B cell (primary cell): ENCODE results near the gene MAP4K4. TPM values are rescaled to one million over a fixed set of nuclear protein-coding genes. Genes with fewer than 3 reads are reported as not detected.

Experiments
- ATAC-seq: fragments of 200-7000 bp; cut with Tn5 transposase; one replicate; pipeline ENCODE4 v1.10.0; 2021; ENCODE audit warnings: low read depth, mild to moderate bottlenecking, moderate number of reproducible peaks, moderate library complexity
- CTCF ChIA-PET: fragments of 350-600 bp; sonication (Branson Sonifier 250); formaldehyde crosslinking; loops from one replicate; lab custom pipeline; 2021; ENCODE audit warnings: antibody characterized with exemption, inconsistent platforms; lab: Charles Lee
- POLR2A ChIA-PET: fragments of 350-600 bp; sonication (Branson Sonifier 250); formaldehyde crosslinking; loops from one replicate; lab custom pipeline; 2021; ENCODE audit warnings: antibody characterized with exemption; lab: Charles Lee
- DNase-seq: peaks from one replicate; pipeline ENCODE4 v3.0.0; 2013
- H2AFZ ChIP-seq: 2 replicates; pipeline ENCODE4 v1.6.1; 2012; ENCODE audit warnings: mild to moderate bottlenecking, low read depth, low read length; ENCODE audit not compliant: insufficient read depth, poor library complexity, severe bottlenecking
- H3K27ac ChIP-seq, 2 donors: 1 replicate in 1 of 2; 2 replicates in 1 of 2; pipeline ENCODE4 v1.5.1; 2012 to 2013; ENCODE audit warnings: low read length in 2 of 2, mild to moderate bottlenecking in 2 of 2, moderate library complexity in 1 of 2
- H3K27me3 ChIP-seq, 4 experiments: fragments of 200-600 bp in 1 of 4; sonication (generic) in 1 of 4; replicated peaks in 1 of 4; 1 replicate in 2 of 4; 2 replicates in 2 of 4; pipeline versions ENCODE4 v1.6.1 to v1.7.0; 2013 to 2016; ENCODE audit warnings: low read length in 3 of 4, mild to moderate bottlenecking in 2 of 4, mixed read lengths in 1 of 4, moderate library complexity in 1 of 4; ENCODE audit not compliant: insufficient read depth in 4 of 4, control insufficient read depth in 3 of 4; ENCODE audit errors: control extremely low read depth in 1 of 4
- H3K36me3 ChIP-seq, 2 experiments: replicated peaks in 1 of 2; 1 replicate in 1 of 2; 2 replicates in 1 of 2; pipeline versions ENCODE4 v1.6.1 to v1.7.1; 2013; ENCODE audit warnings: low read length in 1 of 2; ENCODE audit not compliant: insufficient read depth in 2 of 2, control insufficient read depth in 1 of 2; ENCODE audit errors: control extremely low read depth in 1 of 2, extremely low read depth in 1 of 2
- H3K4me1 ChIP-seq, 2 donors: fragments of 200-600 bp in 1 of 2; sonication (generic) in 1 of 2; 1 replicate in 1 of 2; 2 replicates in 1 of 2; pipeline versions ENCODE4 v1.5.1 to v1.6.1; 2013 to 2017; ENCODE audit warnings: low read length in 2 of 2; ENCODE audit not compliant: control insufficient read depth in 2 of 2, insufficient read depth in 2 of 2
- H3K4me2 ChIP-seq: replicated peaks from 2 replicates; pipeline ENCODE3; 2012; ENCODE audit warnings: mild to moderate bottlenecking, low read depth, low read length; ENCODE audit not compliant: poor library complexity, severe bottlenecking
- H3K4me3 ChIP-seq, 5 experiments: fragments of 200-600 bp in 1 of 5; sonication (generic) in 1 of 5; 1 replicate in 3 of 5; 2 replicates in 2 of 5; pipeline versions ENCODE4 v1.5.1 to v1.7.0; 2011 to 2016; ENCODE audit warnings: low read length in 4 of 5, mild to moderate bottlenecking in 4 of 5, low read depth in 2 of 5, control low read depth in 1 of 5, moderate library complexity in 1 of 5; ENCODE audit not compliant: insufficient read depth in 1 of 5; ENCODE audit errors: control extremely low read depth in 1 of 5, extremely low read depth in 1 of 5
- H3K79me2 ChIP-seq: fragments of 200-600 bp; sonication (generic); one replicate; pipeline ENCODE4 v1.6.0; 2016; ENCODE audit warnings: low read length; ENCODE audit not compliant: control insufficient read depth, insufficient read depth
- H3K9ac ChIP-seq: fragments of 200-600 bp; sonication (generic); 2 replicates; pipeline ENCODE4 v1.6.1; 2017; ENCODE audit warnings: mild to moderate bottlenecking, low read length, moderate library complexity
- H3K9me3 ChIP-seq, 3 donors: one replicate each; pipeline versions ENCODE4 v1.6.1 to v1.7.1; 2013; ENCODE audit warnings: low read length in 2 of 3; ENCODE audit not compliant: control insufficient read depth in 2 of 3, insufficient read depth in 1 of 3; ENCODE audit errors: control extremely low read depth in 1 of 3
- H4K20me1 ChIP-seq: 2 replicates; pipeline ENCODE4 v1.6.0; 2012; ENCODE audit warnings: mild to moderate bottlenecking, low read length; ENCODE audit not compliant: insufficient read depth, control insufficient read depth, poor library complexity, severe bottlenecking
- H3K27ac Mint-ChIP-seq: one replicate; pipeline ENCODE4 v1.8.0; 2021; ENCODE audit warnings: mixed read lengths
- H3K27me3 Mint-ChIP-seq: one replicate; pipeline ENCODE4 v1.8.0; 2021; ENCODE audit warnings: mixed read lengths
- H3K4me1 Mint-ChIP-seq: one replicate; pipeline ENCODE4 v1.8.0; 2021; ENCODE audit warnings: mixed read lengths
- H3K4me3 Mint-ChIP-seq: one replicate; pipeline ENCODE4 v1.8.0; 2021; ENCODE audit warnings: mixed read lengths
- H3K9me3 Mint-ChIP-seq: one replicate; pipeline ENCODE4 v1.8.0; 2022; ENCODE audit warnings: mixed read lengths; ENCODE audit not compliant: insufficient read depth
- CTCF ChIP-seq: fragments of 200-600 bp; IDR thresholded peaks from one replicate; pipeline ENCODE4 v1.8.0; 2022; ENCODE audit warnings: antibody characterized with exemption, mild to moderate bottlenecking
- EZH2 ChIP-seq: IDR thresholded peaks from 2 replicates; pipeline ENCODE4 v1.6.1; 2012; ENCODE audit warnings: borderline replicate concordance, low read depth, mild to moderate bottlenecking, moderate library complexity, low read length; ENCODE audit not compliant: insufficient read depth, poor library complexity, severe bottlenecking
- WGBS: methylation state at CpG from one replicate; pipeline ENCODE4 v1.1.5; 2013; ENCODE audit warnings: missing lambda C conversion rate; ENCODE audit not compliant: insufficient coverage; 5-methylcytosine and 5-hydroxymethylcytosine counted together
- intact Hi-C: fragments of 100-400 bp; cut with micrococcal nuclease; formaldehyde crosslinking; loops from one replicate; pipeline ENCODE4 v1.10.0; 2022
- polyA plus RNA-seq: library from polyadenylated mRNA; depleted of rRNA; stranded (reverse); fragments of >200 nt; gene quantifications from 2 replicates; pipeline ENCODE4 v1.2.3, GENCODE V29; 2012
- total RNA-seq, 2 donors: library from RNA; stranded (reverse); fragments of 120-200 nt in 1 of 2; gene quantifications; 1 replicate in 1 of 2; 2 replicates in 1 of 2; pipeline versions ENCODE4 v1.2.3 to v1.2.4, GENCODE V29; 2013 to 2022

Gene MAP4K4
- total and polyA plus RNA-seq, 2 donors (not counting 1 experiment from before 2014, with no cell fraction given) = 54.8 to 280 TPM

DNA sequence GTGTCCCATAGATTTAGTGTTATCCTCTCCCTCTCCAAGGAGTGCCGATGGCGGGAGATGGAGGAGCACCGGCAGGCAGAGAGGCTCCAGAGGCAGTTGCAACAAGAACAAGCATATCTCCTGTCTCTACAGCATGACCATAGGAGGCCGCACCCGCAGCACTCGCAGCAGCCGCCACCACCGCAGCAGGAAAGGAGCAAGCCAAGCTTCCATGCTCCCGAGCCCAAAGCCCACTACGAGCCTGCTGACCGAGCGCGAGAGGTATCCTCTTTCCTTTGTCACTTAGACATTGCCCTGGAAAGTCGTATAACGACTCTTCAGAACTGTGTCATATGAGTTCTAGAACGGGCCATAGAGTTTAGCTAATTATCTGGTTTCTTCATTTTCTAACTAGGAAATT, 162.1 kb downstream of the MAP4K4 start:
- 98% methylated on average over 15 of the region's 16 CpGs for WGBS

DNA sequence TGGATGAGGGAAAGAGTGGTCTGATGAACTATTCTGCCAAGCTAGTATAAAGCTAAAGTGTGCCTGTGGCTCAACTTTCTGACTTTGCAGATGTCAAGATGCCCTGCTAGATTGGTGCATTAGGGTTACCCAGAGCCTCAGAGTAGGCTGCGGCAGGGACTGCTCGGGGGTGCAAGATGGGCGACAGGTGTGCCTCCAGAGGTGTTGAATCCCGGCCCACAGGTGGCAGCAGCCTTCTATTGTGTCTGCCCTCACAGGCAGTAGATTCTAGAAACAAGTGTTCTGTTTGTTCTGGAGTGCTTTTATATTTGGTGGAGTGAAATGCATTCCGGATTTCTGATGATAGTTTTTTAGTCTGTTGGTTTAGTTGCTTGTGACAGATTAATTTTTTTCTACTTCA, 162.7 kb downstream of the MAP4K4 start:
- H3K4me3 Mint-ChIP-seq = no peak overlapping the region
- no peaks in the 10 kb centered on the region for H3K27me3 Mint-ChIP-seq
- peak overlapping the region; percentile 38 for H3K27ac Mint-ChIP-seq
- peaks cover 22% of the 10 kb centered on the region for H4K20me1 ChIP-seq
- no peak overlapping the region for H3K4me2 ChIP-seq
- no peak overlapping the region for H3K9ac ChIP-seq
- ChIA-PET POLR2A (no interaction called here), CTCF (interaction anchor here (1.0 to 2.7 kb wide), 3 partner anchors 19 to 518 kb away, joined by 3 to 13 read pairs (median 4); no protein-coding TSS in a partner anchor)
- ATAC-seq (no peak), DNase-seq (no peak)
- intact Hi-C loops = no loop called here
- H3K9me3 Mint-ChIP-seq = no peaks in the 10 kb centered on the region
- no peaks in the 10 kb centered on the region for H3K4me1 Mint-ChIP-seq
- no peaks in the 10 kb centered on the region for H3K27me3 ChIP-seq
- H3K79me2 ChIP-seq = peaks cover 14% of the 10 kb centered on the region
- H3K4me1 ChIP-seq = no peaks in the 10 kb centered on the region
- 100% methylated on average over 4 of the region's 5 CpGs for WGBS
- H3K36me3 ChIP-seq = peaks cover 6 to 93% of the 10 kb centered on the region in 2 experiments
- no peak overlapping the region for H3K27ac ChIP-seq
- TF ChIP-seq CTCF = no peak
- TF ChIP-seq EZH2 = no peak
- H2AFZ ChIP-seq = no peak overlapping the region
- no peak overlapping the region for H3K4me3 ChIP-seq
- H3K9me3 ChIP-seq = no peaks in the 10 kb centered on the region

More for the DNA sequence above, 162.1 kb downstream of the MAP4K4 start:
- Histone ChIP-seq H3K27ac (no peak overlapping the region), H3K9ac (no peak overlapping the region), H4K20me1 (peaks cover 28% of the 10 kb centered on the region), H3K9me3 (no peaks in the 10 kb centered on the region), H3K27me3 (no peaks in the 10 kb centered on the region), H3K4me2 (no peak overlapping the region), H3K4me1 (no peaks in the 10 kb centered on the region), H3K36me3 (peaks cover 5 to 92% of the 10 kb centered on the region in 2 experiments), H3K79me2 (peaks cover 14% of the 10 kb centered on the region), H2AFZ (no peak overlapping the region), H3K4me3 (no peak overlapping the region)
- intact Hi-C loops = no loop called here
- Mint-ChIP-seq H3K4me1 (no peaks in the 10 kb centered on the region), H3K27me3 (no peaks in the 10 kb centered on the region), H3K27ac (no peak overlapping the region), H3K4me3 (no peak overlapping the region), H3K9me3 (no peaks in the 10 kb centered on the region)
- CTCF ChIA-PET = interaction anchor here (1.0 to 2.7 kb wide), 3 partner anchors 19 to 517 kb away, joined by 3 to 13 read pairs (median 4); no protein-coding TSS in a partner anchor
- ATAC-seq (no peak), DNase-seq (no peak)
- TF ChIP-seq EZH2 = no peak
- no peak for TF ChIP-seq CTCF
- POLR2A ChIA-PET = interaction anchor here (0.6 kb wide), 1 partner anchor 381 kb away, joined by 11 read pairs; no protein-coding TSS in a partner anchor
